ENCODE data around the gene RABIF.
A peak's percentile ranks its signal among the peaks of the same experiment; 100 is the strongest.
"Not testable (repeated sequence)": the region's sequence is repeated elsewhere in the genome, so short reads cannot be mapped to it uniquely, and the experiment has no call there.

RABIF gene

DNA sequence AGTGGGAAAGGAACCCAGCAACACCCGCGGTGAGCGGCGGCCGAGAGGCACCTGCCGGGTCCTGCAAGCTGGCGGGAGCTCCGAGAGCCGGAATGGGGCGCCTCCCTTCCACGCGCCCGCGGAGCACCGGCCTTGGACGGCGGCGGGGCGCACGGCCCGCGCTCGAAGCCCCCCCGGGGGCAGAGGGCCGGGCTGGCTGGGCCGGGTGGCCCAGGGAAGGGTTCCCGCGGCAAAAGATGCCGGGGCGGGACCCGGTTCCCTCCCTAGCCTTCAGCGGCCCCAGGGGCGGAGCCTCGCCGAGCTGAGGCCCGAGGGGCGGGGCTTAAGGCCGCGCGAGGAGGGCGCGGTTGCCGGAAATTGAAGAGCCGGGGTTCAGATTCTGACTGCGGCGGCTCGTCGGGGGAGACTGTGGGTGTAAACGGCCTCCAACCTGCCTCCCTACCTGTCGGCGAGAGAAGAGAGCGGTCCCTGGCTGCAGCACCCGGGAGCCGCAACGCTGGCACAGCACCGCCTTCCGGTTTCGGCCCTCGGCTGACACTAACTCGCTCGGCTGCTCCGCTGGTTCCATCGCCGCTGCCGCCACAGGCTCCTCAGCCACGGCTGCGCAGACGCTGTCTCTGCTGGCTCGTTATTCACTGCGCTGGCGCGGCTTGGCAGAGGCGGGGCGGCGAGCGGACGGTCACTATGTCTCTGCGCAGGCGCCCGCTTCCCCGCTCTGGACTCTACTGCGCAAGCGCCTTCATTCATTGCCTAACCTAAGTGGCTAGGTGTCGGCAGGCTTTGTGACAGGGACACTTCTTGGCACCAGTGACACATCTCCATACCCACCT lies at the start of gene RABIF:
RABIF (minus strand) TSS at position 619 of the 830 bp plus-strand sequence; CDS start at position 568, 51 bp downstream.
- peak; percentile 93 for DNase-seq (ENCODE audit: low spot score)

GRCh38 chr1:202938287-202938925 lies 49.5 kb upstream of the RABIF start:
- no peak for DNase-seq (ENCODE audit: low spot score)

GRCh38 chr1:202936409-202936808 lies 47.5 kb upstream of the RABIF start:
- DNase-seq (ENCODE audit: low spot score) = not testable (repeated sequence)

DNA sequence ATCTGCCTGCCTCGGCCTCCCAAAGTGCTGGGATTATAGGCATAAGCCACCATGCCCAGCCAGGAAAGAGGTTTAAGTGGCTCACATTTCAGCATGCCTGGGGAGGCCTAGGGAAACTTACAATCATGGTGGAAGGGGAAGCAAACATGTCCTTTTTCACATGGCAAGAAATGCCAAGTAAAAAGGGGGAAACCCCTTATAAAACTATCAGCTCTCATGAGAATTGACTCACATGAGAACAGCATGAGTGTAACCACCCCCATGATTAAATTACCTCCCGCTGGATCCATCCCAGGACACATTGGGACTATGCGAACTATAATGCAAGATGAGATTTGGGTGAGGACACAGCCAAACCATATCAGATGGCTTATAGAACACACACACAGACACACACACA lies 46.9 kb upstream of the RABIF start:
- DNase-seq (ENCODE audit: low spot score) = no peak

GRCh38 chr1:202934755-202935154 lies 45.8 kb upstream of the RABIF start:
- DNase-seq (ENCODE audit: low spot score) = no peak

DNA sequence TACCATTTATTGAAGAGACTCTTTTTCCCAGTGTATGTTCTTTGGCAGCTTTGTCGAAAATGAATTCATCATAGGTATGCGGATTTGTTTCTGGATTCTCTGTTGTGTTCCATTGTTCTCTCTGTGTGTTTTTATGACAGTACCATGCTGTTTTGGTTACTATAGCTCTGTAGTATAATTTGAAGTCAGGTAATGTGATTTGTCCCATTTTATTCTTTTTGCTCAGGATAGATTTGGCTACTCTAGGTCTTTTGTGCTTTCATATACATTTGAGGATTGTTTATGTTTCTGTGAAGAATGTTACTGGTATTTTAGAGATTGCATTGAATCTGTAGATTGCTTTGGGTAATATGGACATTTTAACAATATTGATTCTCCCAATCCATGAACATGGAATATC lies 43.5 kb upstream of the RABIF start:
- DNase-seq (ENCODE audit: low spot score) = no peak

DNA sequence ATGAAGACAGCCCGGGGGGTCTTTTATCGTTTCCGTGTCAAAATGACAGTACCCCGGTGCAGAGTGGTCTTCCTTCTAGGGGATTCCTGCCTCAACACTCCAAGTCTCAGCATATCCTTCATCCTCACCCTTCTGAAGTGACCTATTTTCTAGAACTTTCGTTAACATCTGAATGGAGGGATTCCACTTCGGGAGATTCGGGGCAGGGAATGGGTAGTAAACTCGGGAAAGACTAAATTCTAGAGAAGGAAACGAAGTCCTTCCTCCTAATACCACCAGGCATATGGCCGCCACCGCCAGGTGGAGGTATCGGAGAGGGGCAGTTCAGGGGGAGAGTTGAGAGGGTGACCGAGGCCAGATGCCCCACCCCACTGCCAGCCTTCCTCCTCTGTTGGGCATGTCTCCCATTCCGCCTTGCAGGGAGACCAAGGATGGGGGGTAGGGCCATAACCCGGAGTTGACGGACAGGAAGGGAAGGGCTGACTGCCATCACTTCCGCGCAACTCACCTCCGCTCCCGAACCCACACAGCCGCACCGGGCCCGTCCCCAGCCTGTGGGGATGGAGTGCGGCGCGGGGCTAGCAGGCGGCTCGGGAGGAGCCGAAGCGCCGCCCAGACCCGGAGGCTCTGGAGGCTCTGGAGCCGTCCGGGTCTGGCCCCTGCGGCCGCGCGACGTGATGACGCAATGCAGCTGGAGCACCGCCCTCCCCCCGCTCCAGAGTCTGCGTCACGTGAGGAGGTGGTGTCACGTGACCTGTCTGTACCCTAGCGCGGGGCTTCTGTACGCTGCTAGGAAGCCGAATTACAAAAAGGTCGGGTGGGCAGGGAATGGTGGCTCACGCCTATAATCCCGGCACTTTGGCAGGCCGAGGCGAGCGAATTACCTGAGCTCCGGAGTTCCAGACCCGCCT lies 37.9 kb upstream of the RABIF start, which contains the start of gene KLHL12:
KLHL12 (minus strand) TSS at position 654 of the 911 bp plus-strand sequence. CDS start 2,072 bp downstream, outside the sequence.
- peak; percentile 96 for DNase-seq (ENCODE audit: low spot score)

DNA sequence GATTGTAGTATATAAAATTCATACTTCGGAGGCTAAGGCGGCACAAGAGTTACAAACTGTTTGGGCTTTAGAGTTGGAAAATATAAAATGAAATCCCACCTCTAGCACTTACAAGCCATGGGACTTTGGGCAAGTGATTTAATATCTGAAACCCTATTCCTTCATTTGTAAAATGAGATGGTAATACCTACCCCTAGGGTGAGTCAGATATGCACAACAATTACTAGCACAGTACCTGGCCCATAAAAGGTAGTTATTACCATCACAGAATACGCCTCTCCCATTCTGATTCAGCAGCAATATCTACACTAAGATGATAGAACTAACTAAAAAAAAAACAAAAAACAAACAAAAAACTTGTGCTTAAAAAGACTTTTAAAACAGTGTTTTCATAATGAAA lies 34.6 kb upstream of the RABIF start:
- no peak for DNase-seq (ENCODE audit: low spot score)

DNA sequence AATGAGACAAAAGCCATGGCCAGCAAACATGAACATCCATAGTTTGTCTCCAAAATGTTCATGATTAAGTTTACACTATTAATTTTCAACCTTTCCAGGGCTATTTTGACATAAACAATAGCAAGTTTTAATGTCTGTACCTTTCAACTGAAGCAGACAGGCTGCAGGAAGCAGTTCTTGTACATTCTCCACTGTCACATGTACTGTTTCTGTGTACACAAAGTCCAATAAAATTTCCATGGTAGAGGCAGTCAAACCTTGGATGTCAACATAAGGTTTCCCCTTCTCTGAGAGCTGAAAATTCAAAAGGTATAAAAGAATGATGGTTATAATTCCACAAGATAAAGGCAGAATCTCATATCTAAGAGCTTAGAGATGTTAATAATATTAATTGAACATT lies 30.7 kb upstream of the RABIF start:
- DNase-seq (ENCODE audit: low spot score) = no peak

DNA sequence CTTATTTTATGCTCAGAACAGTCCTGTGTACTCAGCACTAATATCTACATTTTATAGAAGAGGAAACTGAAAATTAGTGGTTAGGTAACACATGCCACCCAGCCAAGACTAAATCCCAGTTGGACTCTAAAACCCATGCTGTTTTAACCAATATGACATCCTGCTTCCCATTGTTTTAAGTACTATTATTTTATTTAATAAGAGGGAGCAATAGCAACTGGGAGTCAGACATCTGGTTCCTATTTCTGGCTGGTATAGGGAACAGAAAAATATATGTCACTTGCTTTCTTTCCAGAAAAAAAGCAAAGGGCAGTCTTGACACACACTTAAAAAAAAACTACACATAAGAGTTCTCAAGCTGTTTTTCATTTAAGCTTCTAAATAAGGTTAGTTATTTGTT lies 26.2 kb upstream of the RABIF start:
- DNase-seq (ENCODE audit: low spot score) = no peak

DNA sequence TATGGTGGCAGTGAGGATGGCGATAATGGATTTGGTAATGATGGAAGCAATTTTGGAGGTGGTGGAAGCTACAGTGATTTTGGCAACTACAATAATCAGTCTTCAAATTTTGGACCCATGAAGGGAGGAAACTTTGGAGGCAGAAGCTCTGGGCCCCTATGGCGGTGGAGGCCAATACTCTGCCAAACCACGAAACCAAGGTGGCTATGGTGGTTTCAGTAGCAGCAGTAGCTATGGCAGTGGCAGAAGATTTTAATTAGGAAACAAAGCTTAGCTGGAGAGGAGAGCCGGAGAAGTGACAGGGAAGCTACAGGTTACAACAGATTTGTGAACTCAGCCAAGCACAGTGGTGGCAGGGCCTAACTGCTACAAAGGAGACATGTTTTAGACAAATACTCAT lies 23.5 kb upstream of the RABIF start:
- not testable (repeated sequence) for DNase-seq (ENCODE audit: low spot score)

DNA sequence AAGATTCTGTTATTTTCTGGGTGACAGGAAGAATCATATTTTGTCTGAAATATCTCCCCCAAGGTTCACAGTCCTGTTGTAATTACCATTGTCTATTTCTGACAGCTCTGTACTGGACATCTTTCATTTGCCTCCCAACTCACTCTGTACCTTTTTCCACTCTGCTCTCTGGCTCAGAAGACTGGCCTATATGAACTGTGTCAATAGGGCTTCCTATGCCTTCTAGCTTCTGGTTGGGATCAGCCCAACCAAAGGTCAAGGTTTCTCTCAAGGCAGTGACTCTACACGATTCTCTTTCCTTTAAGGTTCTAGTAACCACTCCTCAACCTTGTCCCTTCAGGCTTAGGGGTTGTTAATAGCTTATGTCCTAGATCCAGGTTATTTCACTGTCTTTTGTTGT lies 20.5 kb upstream of the RABIF start:
- DNase-seq (ENCODE audit: low spot score) = no peak

- DNase-seq (ENCODE audit: low spot score) = no peak
Observed at GRCh38 chr1:202908998-202909397, 20.0 kb upstream of the RABIF start.

DNA sequence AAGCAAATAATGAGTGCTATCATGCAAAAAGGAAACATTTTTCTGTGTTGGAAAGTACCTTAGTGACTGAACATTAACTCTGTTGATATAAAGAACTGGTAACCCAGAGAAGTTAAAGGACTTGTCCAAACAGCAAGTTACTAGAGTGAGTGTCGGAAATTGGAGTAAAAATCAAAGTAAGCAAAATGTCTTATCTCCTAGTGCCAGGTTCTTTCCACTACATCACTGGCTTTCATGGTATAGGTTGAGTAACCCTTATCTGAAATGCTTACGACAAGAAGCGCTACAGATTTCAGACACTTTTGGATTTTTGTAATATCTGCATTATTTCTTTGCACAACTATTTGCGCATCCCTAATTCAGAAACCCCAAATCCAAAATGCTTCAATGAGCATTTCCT lies 16.4 kb upstream of the RABIF start:
- no peak for DNase-seq (ENCODE audit: low spot score)

DNA sequence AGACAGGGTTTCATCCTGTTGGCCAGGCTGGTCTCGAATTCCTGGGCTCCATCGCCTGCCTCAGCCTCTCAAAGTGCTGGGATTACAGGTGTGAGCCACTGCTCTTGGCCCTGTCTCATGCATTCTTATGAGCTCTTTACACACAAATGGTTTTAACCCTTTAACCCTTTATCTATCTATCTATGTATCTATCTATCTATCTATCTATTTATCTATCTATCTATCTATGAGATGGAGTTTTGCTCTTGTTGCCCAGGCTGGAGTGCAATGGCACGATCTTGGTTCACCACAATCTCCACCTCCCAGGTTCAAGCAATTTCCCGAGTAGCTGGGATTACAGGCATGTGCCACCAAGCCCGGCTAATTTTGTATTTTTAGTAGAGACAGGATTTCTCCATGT lies 14.9 kb upstream of the RABIF start:
- not testable (repeated sequence) for DNase-seq (ENCODE audit: low spot score)

GRCh38 chr1:202901555-202901954 lies 12.6 kb upstream of the RABIF start:
- no peak for DNase-seq (ENCODE audit: low spot score)

GRCh38 chr1:202892501-202892900 lies 3.6 kb upstream of the RABIF start:
- no peak for DNase-seq (ENCODE audit: low spot score)

DNA sequence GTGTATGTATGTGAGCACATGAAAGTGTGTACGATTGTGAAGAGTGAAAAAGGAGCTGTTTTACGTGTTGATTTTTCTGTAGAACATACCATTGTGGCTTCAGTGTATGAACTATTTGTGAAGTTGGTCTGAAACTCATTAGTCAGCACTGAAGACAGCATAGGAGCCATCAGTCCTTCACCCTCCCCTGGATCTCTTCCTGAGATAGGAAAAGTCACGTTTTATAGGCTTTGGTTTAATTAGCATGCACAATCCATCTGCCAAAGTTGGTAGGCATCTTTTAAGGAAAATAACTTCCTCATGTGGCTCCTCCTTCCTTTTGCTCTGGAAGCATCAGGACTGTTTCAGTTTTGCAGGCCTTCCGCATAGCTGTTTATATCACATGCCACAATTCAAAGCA lies 1.4 kb upstream of the RABIF start:
- no peak for DNase-seq (ENCODE audit: low spot score)

GRCh38 chr1:202888221-202888530 lies 773 bp downstream of the RABIF start:
- DNase-seq (ENCODE audit: low spot score) = peak; percentile 82

DNA sequence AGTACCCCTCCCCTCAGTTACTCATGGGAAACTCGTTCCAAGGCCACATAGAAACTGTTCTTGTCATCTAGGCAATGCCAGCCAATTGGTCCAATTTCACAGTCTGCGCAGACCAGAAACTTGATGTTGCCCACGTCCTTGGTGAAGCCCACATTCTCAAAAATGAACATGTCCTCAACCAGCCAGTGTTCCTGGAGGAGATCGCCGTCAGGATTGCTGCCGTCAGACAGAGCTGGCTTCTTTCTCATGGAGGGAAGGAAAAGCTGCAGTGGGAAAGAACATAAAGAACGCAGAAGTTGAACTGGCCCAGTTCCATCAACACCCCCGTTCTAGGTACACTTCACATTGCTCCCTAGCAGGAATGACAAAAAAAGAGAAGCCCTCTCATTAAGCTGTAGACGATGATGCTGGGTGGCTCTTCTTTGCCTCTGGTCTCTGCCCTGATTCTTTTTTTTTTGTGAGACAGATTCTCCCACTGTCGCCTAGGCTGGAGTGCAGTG lies 7.9 kb downstream of the RABIF start:
- DNase-seq (ENCODE audit: low spot score) = no peak

DNA sequence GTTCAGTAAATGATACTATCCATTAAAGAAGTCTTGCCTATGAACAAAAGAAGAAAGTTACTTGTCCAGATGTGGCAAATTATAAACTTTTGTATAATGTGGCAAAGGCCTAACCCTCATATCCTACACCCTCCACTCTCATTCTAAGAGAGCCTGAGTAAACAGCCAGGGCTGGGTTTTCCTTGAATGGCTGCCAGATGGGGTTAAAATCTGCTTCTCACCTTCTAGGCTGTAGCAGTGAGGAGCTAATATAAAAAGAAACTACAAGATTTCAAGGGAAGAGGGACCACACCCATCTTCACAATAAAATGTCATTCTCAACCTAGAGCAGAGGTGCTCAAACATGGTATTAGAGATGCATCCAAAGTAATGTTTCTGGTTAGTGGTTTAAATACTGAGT lies 8.9 kb downstream of the RABIF start:
- DNase-seq (ENCODE audit: low spot score) = no peak

GRCh38 chr1:202879128-202879527 lies 9.8 kb downstream of the RABIF start:
- DNase-seq (ENCODE audit: low spot score) = no peak
